NCI-H460 (cell line): ENCODE results near the gene HELZ2. TPM values are rescaled to one million over a fixed set of nuclear protein-coding genes. Genes with fewer than 3 reads are reported as not detected.
"Not testable (repeated sequence)": the region's sequence is repeated elsewhere in the genome, so short reads cannot be mapped to it uniquely, and the experiment has no call there.

Source experiments
- DNase-seq: peaks from one replicate; pipeline ENCODE4 v3.0.0-alpha.2; 2016; ENCODE audit warnings: low read depth; ENCODE audit errors: extremely low read depth
- polyA plus RNA-seq: library from polyadenylated mRNA; depleted of rRNA; stranded (reverse); fragments of >200 nt; gene quantifications from 2 replicates; pipeline ENCODE4 v1.2.3, GENCODE V29; 2014; cell fraction: nucleus; rRNA removed
- total RNA-seq: library from RNA; depleted of rRNA; stranded (reverse); fragments of >200 nt; shearing (Covaris generic); gene quantifications from 2 replicates; pipeline ENCODE4 v1.2.3, GENCODE V29; 2014; rRNA removed

Gene HELZ2
- 10.1 and 12.1 TPM in 2 replicates for total RNA-seq
- 20.7 and 23.6 TPM in 2 replicates for polyA plus RNA-seq

GRCh38 chr20:63574156-63574828 lies at the start of gene HELZ2:
Gene HELZ2 (minus strand): TSS chr20:63574239. CDS start chr20:63572385, 1,854 bp downstream.
- DNase-seq = peak; percentile 69

GRCh38 chr20:63622732-63623131 lies 48.7 kb upstream of the HELZ2 start:
- DNase-seq = no peak

- no peak for DNase-seq
Measured at GRCh38 chr20:63622096-63622495, 48.1 kb upstream of the HELZ2 start.

- no peak for DNase-seq
Measured at GRCh38 chr20:63620991-63621390, 47.0 kb upstream of the HELZ2 start.

- DNase-seq = no peak
Measured at GRCh38 chr20:63619505-63619904, 45.5 kb upstream of the HELZ2 start.

- no peak for DNase-seq
Measured at GRCh38 chr20:63619086-63619485, 45.0 kb upstream of the HELZ2 start.

GRCh38 chr20:63618291-63618980 lies 44.4 kb upstream of the HELZ2 start:
- DNase-seq = no peak

- no peak for DNase-seq
Measured at GRCh38 chr20:63617876-63618265, 43.8 kb upstream of the HELZ2 start.

- DNase-seq = no peak
Measured at GRCh38 chr20:63617092-63617875, 43.2 kb upstream of the HELZ2 start.

- not testable (repeated sequence) for DNase-seq
Measured at GRCh38 chr20:63613863-63614594, 40.0 kb upstream of the HELZ2 start.

- DNase-seq = no peak
Measured at GRCh38 chr20:63612276-63612931, 38.4 kb upstream of the HELZ2 start.

GRCh38 chr20:63611646-63612045 lies 37.6 kb upstream of the HELZ2 start:
- no peak for DNase-seq

GRCh38 chr20:63610581-63611435 lies 36.8 kb upstream of the HELZ2 start:
- DNase-seq = no peak

GRCh38 chr20:63606686-63607085 lies 32.6 kb upstream of the HELZ2 start:
- DNase-seq = no peak

- DNase-seq = no peak
Measured at GRCh38 chr20:63602321-63602720, 28.3 kb upstream of the HELZ2 start.

- DNase-seq = not testable (repeated sequence)
Measured at GRCh38 chr20:63601679-63602078, 27.6 kb upstream of the HELZ2 start.

- DNase-seq = no peak
Measured at GRCh38 chr20:63599396-63600050, 25.5 kb upstream of the HELZ2 start.

GRCh38 chr20:63598479-63599395 lies 24.7 kb upstream of the HELZ2 start:
- DNase-seq = no peak
